ENCODE data around the gene DAB1.

Gene DAB1

GRCh38 chr1:57384284-57384683 lies 39.6 kb downstream of the DAB1 start:
- TF ChIP-seq, protein P1, sequence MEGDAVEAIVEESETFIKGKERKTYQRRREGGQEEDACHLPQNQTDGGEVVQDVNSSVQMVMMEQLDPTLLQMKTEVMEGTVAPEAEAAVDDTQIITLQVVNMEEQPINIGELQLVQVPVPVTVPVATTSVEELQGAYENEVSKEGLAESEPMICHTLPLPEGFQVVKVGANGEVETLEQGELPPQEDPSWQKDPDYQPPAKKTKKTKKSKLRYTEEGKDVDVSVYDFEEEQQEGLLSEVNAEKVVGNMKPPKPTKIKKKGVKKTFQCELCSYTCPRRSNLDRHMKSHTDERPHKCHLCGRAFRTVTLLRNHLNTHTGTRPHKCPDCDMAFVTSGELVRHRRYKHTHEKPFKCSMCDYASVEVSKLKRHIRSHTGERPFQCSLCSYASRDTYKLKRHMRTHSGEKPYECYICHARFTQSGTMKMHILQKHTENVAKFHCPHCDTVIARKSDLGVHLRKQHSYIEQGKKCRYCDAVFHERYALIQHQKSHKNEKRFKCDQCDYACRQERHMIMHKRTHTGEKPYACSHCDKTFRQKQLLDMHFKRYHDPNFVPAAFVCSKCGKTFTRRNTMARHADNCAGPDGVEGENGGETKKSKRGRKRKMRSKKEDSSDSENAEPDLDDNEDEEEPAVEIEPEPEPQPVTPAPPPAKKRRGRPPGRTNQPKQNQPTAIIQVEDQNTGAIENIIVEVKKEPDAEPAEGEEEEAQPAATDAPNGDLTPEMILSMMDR (IDR thresholded peaks at IDR 0.05; ENCODE audit: low read depth, low read length, missing control alignments), result no peak
- no peak for DNase-seq (ENCODE audit: extremely low read depth, low read depth)
- no peak overlapping the region for H3K4me3 ChIP-seq (replicated peaks; ENCODE audit: low read depth, low read length)

DNA sequence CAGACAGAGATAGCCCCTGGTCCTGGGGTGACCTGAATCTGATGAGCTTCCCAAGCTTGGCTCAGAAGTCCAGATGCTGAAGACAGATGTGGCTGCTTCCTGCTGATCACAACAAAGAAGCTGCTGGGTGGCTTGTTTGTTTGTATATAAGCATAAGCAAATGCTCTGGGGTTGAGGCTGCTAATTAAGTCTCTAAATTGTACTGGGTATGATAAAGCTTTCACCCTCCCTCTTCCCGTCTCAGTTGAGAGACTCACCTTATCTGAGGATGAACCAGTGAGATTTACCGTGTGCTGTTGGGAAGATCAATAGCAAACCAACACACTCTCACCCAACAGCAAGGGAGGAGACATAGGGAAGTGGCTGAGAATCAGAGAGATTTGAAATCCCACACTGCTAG lies 42.0 kb downstream of the DAB1 start:
- no peak overlapping the region for H3K4me3 ChIP-seq (replicated peaks; ENCODE audit: low read depth, low read length)
- TF ChIP-seq, protein P1 (IDR thresholded peaks at IDR 0.05; ENCODE audit: low read depth, low read length, missing control alignments), result no peak
- no peak for DNase-seq (ENCODE audit: extremely low read depth, low read depth)

DNA sequence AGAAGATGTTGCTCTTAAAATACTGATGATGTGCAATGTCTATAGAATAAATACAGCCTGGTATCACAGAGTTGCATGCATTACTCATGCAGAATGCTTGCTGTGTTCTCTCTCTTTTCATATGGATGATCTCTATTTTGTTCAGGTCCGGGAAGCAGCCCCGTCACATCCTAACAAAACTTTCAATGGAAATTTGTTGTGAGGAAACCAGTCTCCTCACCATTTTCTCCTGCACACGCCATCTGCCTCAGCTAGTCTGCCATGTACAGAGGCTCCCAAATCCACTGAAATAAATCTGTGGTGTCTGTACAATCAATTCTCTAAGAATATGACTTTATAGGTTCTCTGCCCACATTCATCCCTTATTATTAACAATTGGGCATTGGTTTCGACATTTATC lies 42.4 kb downstream of the DAB1 start:
- no peak overlapping the region for H3K4me3 ChIP-seq (replicated peaks; ENCODE audit: low read depth, low read length)
- TF ChIP-seq, protein P1 (IDR thresholded peaks at IDR 0.05; ENCODE audit: low read depth, low read length, missing control alignments), result no peak
- DNase-seq (ENCODE audit: extremely low read depth, low read depth), result no peak

GRCh38 chr1:57380923-57381322 lies 42.9 kb downstream of the DAB1 start:
- H3K4me3 ChIP-seq (replicated peaks; ENCODE audit: low read depth, low read length), result no peak overlapping the region
- no peak for DNase-seq (ENCODE audit: extremely low read depth, low read depth)
- TF ChIP-seq, protein P1 (IDR thresholded peaks at IDR 0.05; ENCODE audit: low read depth, low read length, missing control alignments), result no peak

GRCh38 chr1:57378534-57378933 lies 45.3 kb downstream of the DAB1 start:
- DNase-seq (ENCODE audit: extremely low read depth, low read depth), result no peak
- no peak overlapping the region for H3K4me3 ChIP-seq (replicated peaks; ENCODE audit: low read depth, low read length)
- TF ChIP-seq, protein P1 (IDR thresholded peaks at IDR 0.05; ENCODE audit: low read depth, low read length, missing control alignments), result no peak

GRCh38 chr1:57377339-57378139 lies 46.3 kb downstream of the DAB1 start:
- no peak for DNase-seq (ENCODE audit: extremely low read depth, low read depth)
- TF ChIP-seq, protein P1 (IDR thresholded peaks at IDR 0.05; ENCODE audit: low read depth, low read length, missing control alignments), result no peak
- no peak overlapping the region for H3K4me3 ChIP-seq (replicated peaks; ENCODE audit: low read depth, low read length)
